Thoracic aorta (tissue), 2 donors: ENCODE results near the gene MAGEA11. TPM values are rescaled to one million over a fixed set of nuclear protein-coding genes. Genes with fewer than 3 reads are reported as not detected.

Experiments
- ATAC-seq: fragments of 150-250 bp; one replicate; pipeline ENCODE4 v1.8.0; 2017; ENCODE audit warnings: low read depth; ENCODE audit not compliant: insufficient number of reproducible peaks, low FRiP score
- DNase-seq: peaks from one replicate; pipeline ENCODE4 v3.0.0-alpha.2; 2020; ENCODE audit warnings: low spot score
- H3K27ac ChIP-seq, 2 donors: fragments of 200-600 bp; sonication (generic); 1 replicate in 1 of 2; 2 replicates in 1 of 2; pipeline ENCODE4 v1.5.1; 2016; ENCODE audit warnings: mild to moderate bottlenecking in 2 of 2, moderate library complexity in 2 of 2
- H3K27me3 ChIP-seq: fragments of 200-600 bp; sonication (generic); replicated peaks from 2 replicates; pipeline ENCODE4 v1.6.0; 2016; ENCODE audit warnings: mild to moderate bottlenecking; ENCODE audit not compliant: insufficient read depth
- H3K36me3 ChIP-seq: fragments of 200-600 bp; sonication (generic); one replicate; pipeline ENCODE4 v1.5.1; 2016
- H3K4me1 ChIP-seq, 2 donors: fragments of 200-600 bp; sonication (generic); 1 replicate in 1 of 2; 2 replicates in 1 of 2; pipeline versions ENCODE4 v1.5.1 to v1.6.0; 2016; ENCODE audit warnings: low read depth in 2 of 2, mild to moderate bottlenecking in 1 of 2; ENCODE audit not compliant: control insufficient read depth in 1 of 2
- H3K4me3 ChIP-seq: fragments of 200-600 bp; sonication (generic); 2 replicates; pipeline ENCODE4 v1.5.1; 2016; ENCODE audit warnings: mild to moderate bottlenecking
- H3K9me3 ChIP-seq: fragments of 200-600 bp; sonication (generic); 2 replicates; pipeline ENCODE4 v1.5.1; 2016
- CTCF ChIP-seq: fragments of 200-600 bp; sonication (generic); IDR thresholded peaks from one replicate; pipeline ENCODE4 v1.5.1; 2019; ENCODE audit warnings: antibody characterized with exemption
- total RNA-seq, 2 donors: library from RNA; depleted of rRNA; stranded (reverse); fragments of >200 nt; gene quantifications; one replicate each; pipeline versions ENCODE4 v1.1.0 to v1.2.3, GENCODE V29; 2016

The MAGEA11 gene
- total RNA-seq, 2 donors from 2014 or later: not detected

- Histone ChIP-seq H3K4me3 (no peak overlapping the region), H3K27ac (no peak overlapping the region), H3K27me3 (no peaks in the 10 kb centered on the region), H3K9me3 (no peaks in the 10 kb centered on the region), H3K4me1 (no peaks in the 10 kb centered on the region), H3K36me3 (no peaks in the 10 kb centered on the region)
- no peak for ATAC-seq
- TF ChIP-seq CTCF: no peak
- no peak for DNase-seq
Measured at GRCh38 chrX:149762696-149763614, 51.1 kb downstream of the MAGEA11 start.

Other genes starting within 250 kb of the MAGEA11 start
- 100 to 1,000 TPM; 204 to 210 TPM for gene IDS, start 206.8 kb upstream of the MAGEA11 start, total RNA-seq
- 10 to 100 TPM; 22.2 to 22.6 TPM for gene EOLA1, start 171.0 kb upstream of the MAGEA11 start, total RNA-seq
- gene HSFX3, start 162.1 kb upstream of the MAGEA11 start, total RNA-seq: not detected
- gene MAGEA9B, start 124.6 kb upstream of the MAGEA11 start, total RNA-seq: not detected
- 1 to 10 TPM in 1 of 2 donors, under 1 TPM in 1; 0.54 to 1.3 TPM for gene HSFX2, start 116.7 kb upstream of the MAGEA11 start, total RNA-seq
- gene TMEM185A, start 80.3 kb upstream of the MAGEA11 start, total RNA-seq: 10 to 100 TPM; 17.6 to 21.5 TPM
- gene HSFX1, start 62.0 kb downstream of the MAGEA11 start, total RNA-seq: 1 to 10 TPM in 1 of 2 donors, under 1 TPM in 1; 0.54 to 2.0 TPM
- gene MAGEA9, start 69.9 kb downstream of the MAGEA11 start, total RNA-seq: not detected
- not detected for gene MAGEA8, start 169.1 kb downstream of the MAGEA11 start, total RNA-seq
- gene HSFX4, start 217.5 kb downstream of the MAGEA11 start, total RNA-seq: not detected
- 10 to 100 TPM; 34.6 to 56.7 TPM for gene EOLA2, start 226.4 kb downstream of the MAGEA11 start, total RNA-seq